SK-N-SH treated with all-trans-retinoic acid at 6 μM for 48 hours (cell line): ENCODE results near the gene ZNF326.

Experiments
- ARNTL ChIP-seq: fragments of 450-650 bp; formaldehyde crosslinking; IDR thresholded peaks from 2 replicates; pipeline ENCODE4 v1.5.0; 2020; ENCODE audit warnings: low read depth, mild to moderate bottlenecking, moderate library complexity, borderline replicate concordance
- CSRNP3 ChIP-seq: fragments of 250-450 bp; sonication (Bioruptor Pico); IDR thresholded peaks from 2 replicates; pipeline ENCODE4 v1.5.1; 2021; ENCODE audit warnings: mild to moderate bottlenecking, moderate library complexity
- ESRRG ChIP-seq: fragments of 250-450 bp; sonication (Bioruptor Pico); IDR thresholded peaks from 2 replicates; pipeline ENCODE4 v1.6.1; 2021; ENCODE audit warnings: mild to moderate bottlenecking
- GLIS3 ChIP-seq: fragments of 250-450 bp; sonication (Bioruptor Pico); IDR thresholded peaks from 2 replicates; pipeline ENCODE4 v1.5.0; 2020; ENCODE audit warnings: mild to moderate bottlenecking, moderate library complexity
- ISL1 ChIP-seq: fragments of 250-450 bp; sonication (Bioruptor Pico); IDR thresholded peaks from 2 replicates; pipeline ENCODE4 v2.1.2; 2022; ENCODE audit warnings: mild to moderate bottlenecking, moderate library complexity
- POU6F1 ChIP-seq: fragments of 250-450 bp; sonication (Bioruptor Pico); IDR thresholded peaks from 2 replicates; pipeline ENCODE4 v1.8.0; 2021; ENCODE audit warnings: low read depth, mild to moderate bottlenecking, moderate library complexity, borderline replicate concordance
- SNAI2 ChIP-seq: fragments of 250-450 bp; sonication (Bioruptor Pico); IDR thresholded peaks from 2 replicates; pipeline ENCODE4 v1.5.0; 2020; ENCODE audit warnings: mild to moderate bottlenecking, moderate library complexity
- TCF4 ChIP-seq: fragments of 250-450 bp; sonication (Bioruptor Pico); IDR thresholded peaks from 2 replicates; pipeline ENCODE4 v1.8.0; 2021; ENCODE audit warnings: mild to moderate bottlenecking, moderate library complexity, borderline replicate concordance
- TOX ChIP-seq: fragments of 250-450 bp; sonication (Bioruptor Pico); IDR thresholded peaks from 2 replicates; pipeline ENCODE4 v1.8.0; 2021; ENCODE audit warnings: mild to moderate bottlenecking, moderate library complexity, borderline replicate concordance
- ZFP30 ChIP-seq: fragments of 450-650 bp; formaldehyde crosslinking; IDR thresholded peaks from 2 replicates; pipeline ENCODE4 v1.5.0; 2022; ENCODE audit warnings: mild to moderate bottlenecking, moderate library complexity
- ZNF8 ChIP-seq: fragments of 450-650 bp; formaldehyde crosslinking; IDR thresholded peaks from 2 replicates; pipeline ENCODE4 v1.5.0; 2020; ENCODE audit warnings: mild to moderate bottlenecking, moderate library complexity

DNA sequence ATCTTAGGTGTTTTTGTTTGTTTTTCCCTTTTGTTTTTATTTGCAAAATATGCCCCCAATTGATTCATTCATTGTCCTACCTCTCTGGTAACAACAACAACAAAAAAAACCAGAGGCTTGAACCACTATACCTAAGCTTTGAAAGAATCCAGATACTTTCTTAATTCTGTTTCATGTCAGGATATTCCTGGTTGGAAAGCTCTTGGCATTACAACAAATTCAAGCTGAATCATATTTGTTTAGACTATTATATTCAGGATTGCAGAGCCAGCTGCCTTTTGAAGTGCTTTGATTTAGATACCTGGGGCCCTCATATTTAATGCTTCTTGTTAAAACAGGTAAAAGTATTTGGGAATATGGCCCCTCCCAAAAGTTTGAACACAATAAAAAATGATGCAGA lies 22.9 kb upstream of the ZNF326 start:
- TF ChIP-seq ISL1 (CRISPR knock-in tag) (no peak), SNAI2 (CRISPR knock-in tag) (no peak), TCF4 (CRISPR knock-in tag) (no peak), CSRNP3 (CRISPR knock-in tag) (no peak), TOX (CRISPR knock-in tag) (no peak), ZNF8 (CRISPR knock-in tag) (no peak), ARNTL (no peak), ZFP30 (CRISPR knock-in tag) (no peak), GLIS3 (CRISPR knock-in tag) (no peak), POU6F1 (no peak), ESRRG (CRISPR knock-in tag) (no peak)
